Measurements from ENCODE around the gene HSBP1L1.

HSBP1L1 gene

DNA sequence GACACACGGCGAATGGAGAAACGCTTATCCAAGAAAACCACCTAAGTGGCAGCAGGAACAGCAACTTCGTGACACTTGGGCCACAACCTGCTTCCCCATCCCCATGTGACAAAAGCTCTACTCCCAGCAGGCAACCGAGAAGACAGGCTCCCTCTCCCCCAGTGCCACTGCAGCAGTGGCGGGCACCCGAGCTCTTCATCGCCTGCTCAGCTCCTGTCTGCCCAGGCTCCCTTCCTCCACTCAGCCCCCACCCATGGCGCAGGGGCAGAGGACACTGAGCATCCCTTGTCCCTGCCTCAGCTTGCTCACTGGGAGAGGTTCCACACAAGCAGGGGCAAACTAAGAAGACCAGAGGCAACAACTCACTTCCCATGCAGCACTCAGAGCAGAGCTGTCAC is 35.9 kb upstream of the HSBP1L1 start:
- DNase-seq (ENCODE audit: low spot score), result no peak

DNA sequence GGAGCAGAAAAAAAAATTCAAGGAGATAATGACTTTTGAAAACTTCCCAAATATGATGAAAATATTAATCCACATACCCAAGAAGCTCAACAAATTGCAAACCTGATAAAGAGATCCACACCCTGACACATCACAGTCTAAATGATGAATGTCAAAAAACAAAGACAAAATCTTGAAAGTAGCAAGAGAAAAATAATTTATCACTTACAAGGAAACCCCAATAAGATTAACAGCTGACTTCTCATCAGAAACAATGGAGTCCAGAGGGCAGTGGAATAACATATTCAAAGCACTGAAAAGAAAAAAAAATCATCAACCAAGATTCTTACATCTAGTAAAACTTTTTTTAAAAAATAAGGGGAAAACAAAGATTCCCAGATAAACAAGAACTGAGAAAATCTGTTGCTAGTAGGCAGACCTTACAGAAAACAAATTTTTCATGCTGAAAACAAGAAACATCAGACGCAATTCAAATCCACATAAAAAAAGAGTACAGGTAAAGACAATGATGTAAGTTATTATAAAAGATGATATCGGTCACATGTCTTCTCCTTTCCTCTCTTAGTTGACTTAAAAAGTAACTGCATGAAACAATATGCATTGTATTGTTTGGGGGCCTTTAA is 34.3 kb upstream of the HSBP1L1 start:
- DNase-seq (ENCODE audit: low spot score), result no peak

DNA sequence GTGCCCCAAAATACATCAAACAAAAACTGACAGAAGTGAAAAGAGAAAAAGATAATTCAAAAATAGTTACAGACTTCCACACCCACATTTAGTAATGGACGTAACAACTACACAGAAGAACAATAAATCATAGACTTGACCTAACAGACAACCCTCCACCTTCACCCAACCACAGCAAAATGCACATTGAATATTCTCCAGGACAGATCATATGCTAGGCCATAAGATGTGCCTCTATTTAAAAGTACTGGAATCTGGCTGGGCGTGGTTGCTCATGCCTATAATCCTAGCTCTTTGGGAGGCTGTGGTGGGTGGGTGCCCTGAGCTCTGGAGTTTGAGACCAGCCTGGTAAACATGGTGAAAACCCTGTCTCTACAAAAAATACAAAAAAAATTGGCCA is 33.0 kb upstream of the HSBP1L1 start:
- no peak for DNase-seq (ENCODE audit: low spot score)

DNA sequence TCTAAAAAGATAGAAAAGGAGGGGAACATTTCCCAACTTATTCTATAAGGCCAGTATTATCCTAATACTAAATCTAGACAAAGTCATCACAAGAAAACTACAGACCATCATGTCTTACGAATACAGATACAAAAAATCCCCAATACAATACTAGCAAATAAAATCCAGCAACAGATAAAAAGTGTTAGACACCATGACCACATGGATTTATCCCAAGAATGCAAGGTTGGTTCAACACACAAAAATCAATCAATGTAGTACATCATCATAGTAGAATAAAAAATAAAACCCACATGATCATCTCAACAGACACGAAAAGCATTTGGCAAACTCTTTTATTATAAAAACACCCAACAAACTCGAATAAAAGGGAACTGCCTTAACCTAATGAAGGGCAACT is 31.5 kb upstream of the HSBP1L1 start:
- no peak for DNase-seq (ENCODE audit: low spot score)

DNA sequence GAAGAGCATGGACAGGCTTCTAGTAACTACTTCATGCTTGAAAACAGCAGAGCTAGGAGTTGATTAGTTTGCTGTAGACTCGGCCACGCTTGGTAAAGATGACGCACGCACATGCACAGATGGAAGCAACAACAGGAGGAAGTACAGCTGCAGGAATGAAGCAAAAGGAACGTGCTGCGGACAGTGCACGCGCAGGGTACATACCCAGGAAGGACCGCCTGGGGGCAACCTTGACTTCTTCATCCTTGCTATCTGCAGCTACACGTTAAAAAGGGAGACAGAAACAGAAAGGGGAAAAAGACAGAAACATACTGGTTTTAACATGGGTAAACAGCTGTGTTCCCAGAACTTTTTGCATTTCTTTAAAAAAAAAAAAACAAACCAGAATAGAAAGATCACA is 30.7 kb upstream of the HSBP1L1 start:
- DNase-seq (ENCODE audit: low spot score), result no peak

DNA sequence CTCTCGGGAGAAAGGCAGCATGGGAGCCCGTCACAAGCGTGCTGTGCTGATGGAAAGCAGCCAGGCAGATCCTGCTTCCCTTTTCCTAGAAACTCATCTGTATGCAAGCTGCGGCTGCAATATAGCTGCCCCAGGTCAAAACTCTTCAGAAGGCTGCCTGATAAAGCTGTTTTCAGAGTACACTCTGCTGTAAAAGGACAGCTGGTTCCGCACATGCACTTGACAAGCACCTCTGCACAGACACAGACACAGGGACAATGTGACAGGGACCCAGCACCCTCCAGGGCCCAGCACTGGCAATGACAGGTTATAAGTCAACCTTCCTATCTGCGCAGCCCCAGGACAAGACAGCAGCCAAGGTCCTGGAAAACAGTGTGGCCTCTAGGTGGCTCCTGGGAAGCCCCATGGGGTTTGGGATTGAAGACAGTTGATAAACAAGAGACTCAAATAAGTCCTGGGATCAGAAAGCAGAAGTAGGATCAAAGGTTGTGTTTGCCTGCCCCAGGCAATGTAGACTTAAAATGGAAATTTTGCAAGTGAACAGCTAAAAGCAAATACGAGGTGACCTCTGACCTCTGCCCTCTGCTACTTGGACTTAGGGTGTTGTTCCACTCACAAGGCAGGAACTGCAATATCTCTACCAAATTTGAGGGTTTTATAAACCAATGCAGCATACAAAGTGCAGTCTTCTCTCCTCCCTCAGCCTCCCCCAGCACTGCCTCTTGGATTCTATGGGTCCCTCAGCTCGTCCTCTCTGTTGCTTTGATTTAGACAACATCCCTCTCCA is 29.9 kb upstream of the HSBP1L1 start:
- no peak for DNase-seq (ENCODE audit: low spot score)

DNA sequence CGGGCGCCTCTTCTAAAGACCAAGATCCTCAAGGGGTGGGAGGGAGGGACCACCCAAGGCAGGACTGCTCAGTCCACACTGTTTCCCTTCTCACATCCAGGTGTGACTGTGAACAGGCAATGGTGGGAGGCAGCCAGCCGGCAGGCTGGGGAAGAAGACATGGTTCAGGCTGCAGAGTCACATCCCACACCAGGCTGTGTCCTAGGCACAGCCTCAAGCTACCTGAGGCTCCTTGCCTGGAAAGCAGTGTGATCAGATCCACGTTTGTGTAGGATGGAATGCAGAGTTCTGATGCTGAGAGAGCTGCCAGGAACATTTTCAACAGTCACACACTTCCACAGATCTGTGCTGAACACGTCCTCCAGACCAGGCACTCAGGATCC is 29.4 kb upstream of the HSBP1L1 start:
- no peak for DNase-seq (ENCODE audit: low spot score)

DNA sequence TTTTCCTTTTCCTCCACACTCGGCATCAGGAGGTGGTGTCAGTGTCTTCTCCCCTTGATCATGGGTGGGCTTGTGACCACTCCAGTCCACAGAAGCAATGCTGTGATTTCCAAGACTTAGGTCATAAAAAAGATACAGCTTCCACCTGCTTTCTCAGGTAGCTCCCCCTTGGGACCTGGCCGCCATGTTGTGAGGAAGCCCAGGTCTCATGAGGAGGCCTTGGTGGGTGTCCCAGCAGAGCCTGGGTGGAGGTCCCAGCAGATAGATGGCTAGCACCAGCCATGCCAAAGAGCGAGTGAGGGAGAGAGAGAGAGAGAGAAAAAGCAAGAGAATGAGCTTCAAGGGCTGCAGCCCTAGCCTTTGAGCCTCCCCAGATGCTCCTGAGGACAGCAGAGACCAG is 28.9 kb upstream of the HSBP1L1 start:
- DNase-seq (ENCODE audit: low spot score), result no peak

DNA sequence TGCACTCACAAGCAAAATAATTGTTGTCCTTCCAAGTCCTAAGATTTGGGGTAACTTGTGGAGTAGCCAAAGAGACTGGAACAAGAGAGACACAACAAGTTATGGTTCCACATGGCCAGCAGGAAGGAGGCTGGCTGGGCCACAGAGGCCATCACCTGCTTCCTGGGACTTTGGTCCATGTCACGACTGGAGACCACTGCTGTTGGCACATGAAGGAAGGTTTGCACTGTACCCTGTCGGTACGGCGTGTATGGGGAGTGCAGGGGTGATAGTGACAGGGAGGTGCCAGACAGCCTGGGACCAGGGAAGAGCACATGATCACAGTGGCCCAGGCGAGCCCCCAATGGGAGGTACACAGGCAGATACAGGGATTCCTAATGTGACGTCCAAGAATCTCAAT is 28.5 kb upstream of the HSBP1L1 start:
- no peak for DNase-seq (ENCODE audit: low spot score)

DNA sequence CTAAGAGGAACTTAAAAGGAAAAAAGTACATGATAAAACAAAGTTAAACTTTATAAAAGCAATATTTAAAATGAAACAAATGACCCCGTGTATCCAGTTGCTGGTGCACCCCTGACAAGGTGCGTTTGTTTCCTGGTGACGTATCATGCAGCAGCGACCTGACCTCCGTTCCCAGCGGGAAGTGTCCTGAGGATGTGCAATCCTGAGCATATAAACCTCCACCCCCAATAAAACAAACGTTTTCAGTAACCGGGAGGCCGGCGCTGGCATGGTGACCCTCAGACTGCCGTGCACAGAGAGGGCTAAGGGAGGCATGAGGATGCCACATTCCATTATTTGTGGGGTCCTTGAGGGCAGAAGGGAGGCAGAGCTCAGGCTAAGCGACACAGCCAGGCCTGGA is 27.8 kb upstream of the HSBP1L1 start:
- no peak for DNase-seq (ENCODE audit: low spot score)

DNA sequence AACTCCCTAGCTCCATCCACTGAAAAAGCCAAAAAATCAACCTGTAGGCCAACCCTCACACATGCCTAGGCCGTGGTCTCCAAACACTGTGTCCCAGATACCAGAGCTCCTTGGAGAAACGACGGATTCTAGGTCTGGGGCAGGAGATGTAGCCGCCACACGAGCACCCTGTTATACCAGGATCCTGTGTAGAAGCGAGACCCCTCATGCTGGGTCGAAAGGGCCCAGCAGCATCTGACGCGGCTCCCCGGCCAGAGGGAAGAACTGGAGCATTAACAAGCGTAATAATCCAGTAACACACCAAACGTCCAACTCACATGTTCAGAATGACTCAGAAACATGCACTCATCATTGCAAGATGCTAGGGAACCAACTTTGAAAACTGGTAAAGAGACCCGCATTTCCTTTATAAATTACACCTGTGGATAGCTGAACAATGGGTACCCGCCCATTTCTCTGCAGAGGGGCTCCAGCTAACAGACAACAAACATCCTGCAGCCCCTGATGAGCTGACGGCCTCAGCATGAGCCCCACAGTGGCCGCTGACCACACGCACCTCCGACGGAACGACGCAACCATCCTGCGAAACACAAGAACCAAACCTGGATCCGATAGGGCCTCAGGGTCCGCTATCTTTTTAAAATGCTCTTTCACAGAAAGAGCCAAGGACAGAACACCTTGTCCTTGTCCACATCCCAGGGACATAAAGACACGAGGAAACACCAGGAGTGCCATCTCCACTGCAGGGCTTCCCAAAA is 27.2 kb upstream of the HSBP1L1 start:
- DNase-seq (ENCODE audit: low spot score), result no peak

DNA sequence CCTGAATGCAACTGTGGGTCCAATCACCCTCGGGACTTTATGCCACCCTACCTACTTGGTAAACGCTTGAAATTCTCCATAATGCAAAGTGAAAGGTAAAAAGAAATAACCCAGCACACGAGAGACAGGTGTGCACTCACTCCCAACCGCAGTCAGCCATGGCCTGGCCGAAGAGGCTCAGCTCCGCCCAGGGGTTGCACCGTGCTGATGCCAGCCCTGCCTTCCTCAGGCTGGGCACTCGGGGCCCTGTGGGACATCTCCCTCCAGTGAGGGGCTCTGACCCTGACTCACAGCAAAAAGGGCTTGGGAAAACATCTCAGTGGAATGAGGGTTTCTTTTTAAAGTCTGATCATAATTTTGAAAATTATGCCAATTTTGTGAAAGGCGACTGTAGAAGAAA is 26.2 kb upstream of the HSBP1L1 start:
- DNase-seq (ENCODE audit: low spot score), result no peak

DNA sequence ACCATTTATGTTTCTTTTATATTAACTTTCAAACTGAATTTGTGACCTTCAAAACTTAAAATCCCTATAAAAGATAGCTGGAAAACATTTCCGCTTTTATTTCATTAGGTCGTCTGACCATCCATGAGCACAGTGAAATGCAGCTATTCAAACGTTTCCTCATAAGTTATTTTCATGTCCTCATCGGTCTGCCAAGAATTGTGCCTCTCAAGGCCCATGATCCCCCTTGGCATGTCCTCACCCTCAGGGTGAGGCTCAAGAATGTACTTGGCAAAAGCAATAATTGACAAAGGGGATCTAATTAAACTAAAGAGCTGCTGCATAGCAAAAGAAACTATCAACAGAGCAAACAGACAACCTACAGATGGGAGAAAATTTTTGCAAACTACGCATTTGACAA is 25.3 kb upstream of the HSBP1L1 start:
- DNase-seq (ENCODE audit: low spot score), result no peak

DNA sequence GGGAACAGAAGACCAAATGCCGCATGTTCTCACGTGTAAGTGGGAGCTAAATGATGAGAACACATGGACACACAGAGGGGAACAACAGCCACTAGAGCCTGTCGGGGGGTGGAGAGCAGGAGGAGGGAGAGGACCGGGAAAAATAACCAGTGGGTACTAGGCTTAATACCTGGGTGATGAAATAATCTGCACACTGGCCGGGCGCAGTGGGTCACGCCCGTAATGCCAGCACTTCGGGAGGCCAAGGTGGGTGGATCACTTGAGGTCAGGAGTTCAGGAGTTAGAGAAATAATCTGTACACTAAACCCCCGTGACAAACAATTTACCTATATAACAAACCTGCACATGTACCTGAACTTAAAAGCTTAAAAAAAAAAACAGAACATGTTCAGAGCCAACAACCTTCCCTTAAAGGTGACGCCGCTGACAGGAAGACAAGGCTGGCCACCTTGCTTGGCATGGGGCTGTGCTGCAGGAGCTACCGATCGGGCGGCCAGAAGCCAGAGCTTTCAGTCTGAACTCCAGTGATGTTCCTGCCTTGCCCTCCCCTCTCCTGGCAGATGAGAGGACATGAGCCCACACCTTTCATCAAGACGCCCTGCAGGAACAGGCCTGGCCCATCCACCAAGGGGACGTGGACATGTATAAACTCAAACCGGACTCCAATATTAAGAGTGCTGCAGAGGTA is 24.2 kb upstream of the HSBP1L1 start:
- no peak for DNase-seq (ENCODE audit: low spot score)

DNA sequence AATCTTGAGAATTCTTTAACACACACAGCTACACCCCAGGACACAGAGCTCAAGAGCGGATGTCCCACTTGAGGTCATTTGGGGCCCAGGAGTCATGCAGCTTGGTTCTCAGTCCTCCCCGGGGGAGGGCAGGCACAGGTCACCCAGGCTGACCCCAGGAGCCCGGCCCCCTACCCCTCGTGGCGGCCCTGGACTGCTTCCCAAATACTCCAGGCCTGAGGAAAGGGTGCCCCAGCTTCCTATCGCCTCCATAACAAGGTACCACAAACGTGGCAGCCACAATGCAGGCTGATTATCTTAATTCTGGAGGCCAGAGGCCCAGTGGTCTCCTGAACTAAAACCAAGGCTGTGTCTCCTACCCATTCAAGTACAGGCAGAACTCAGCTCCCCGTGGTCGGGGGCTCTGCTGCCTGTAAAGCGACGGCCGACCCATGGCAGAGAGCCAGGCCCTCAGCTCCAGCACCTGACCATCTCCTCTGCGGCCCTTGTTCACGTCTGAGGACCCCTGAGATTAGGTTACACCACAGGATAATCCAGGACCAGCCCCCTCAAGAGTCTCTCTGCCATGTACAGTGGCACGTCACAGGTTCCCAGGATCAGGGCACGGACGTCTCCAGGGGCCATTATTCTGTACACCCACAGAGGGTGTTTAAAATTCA is 23.5 kb upstream of the HSBP1L1 start:
- DNase-seq (ENCODE audit: low spot score), result no peak

DNA sequence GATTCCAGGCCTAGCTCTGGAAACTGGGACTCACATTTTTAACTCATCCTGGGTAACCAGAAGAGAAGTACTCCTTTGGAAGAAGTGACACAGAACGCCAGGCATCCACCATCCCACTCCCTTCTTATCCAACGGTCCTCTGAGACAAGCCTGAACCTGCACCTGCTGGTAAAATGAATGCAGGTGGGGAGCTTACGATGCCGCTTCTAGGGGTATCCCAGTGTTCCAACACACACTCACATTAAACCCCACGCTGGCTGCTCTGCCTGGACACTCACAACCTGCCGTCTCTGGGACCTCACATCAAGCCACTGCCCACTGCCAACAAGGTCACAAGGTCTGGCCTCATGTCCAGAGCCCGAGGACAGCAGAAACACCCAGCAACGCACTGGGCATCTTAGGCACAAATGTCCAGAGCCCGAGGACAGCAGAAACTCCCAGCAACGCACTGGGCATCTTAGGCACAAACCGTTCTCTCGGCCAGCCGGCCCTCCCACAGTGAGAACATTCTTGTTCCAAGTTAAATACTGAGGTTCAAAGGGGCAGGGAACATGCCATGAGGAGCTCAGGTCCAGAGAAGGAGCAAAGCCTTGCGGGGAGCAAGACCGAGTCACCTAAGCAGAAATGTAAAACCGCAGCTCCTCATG is 22.8 kb upstream of the HSBP1L1 start:
- DNase-seq (ENCODE audit: low spot score), result no peak

DNA sequence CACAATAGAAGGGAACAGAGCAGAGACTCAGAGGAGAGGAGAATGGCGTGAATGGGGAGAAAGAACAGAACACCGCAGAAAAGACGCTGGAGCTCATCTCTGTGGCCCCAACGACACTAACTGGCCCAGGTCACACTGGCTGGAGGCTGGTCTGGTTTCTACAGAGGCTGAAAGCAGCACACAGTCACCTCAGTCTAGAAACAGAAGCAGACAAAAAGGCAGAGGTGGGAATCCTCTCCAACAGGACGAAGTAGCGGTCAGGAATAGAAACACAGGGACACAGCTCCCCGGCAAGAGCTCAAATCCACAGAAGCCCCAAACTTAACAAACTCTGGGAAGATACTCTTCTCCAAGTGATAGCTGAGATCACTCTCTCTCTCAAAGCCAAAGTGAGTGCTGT is 22.2 kb upstream of the HSBP1L1 start:
- DNase-seq (ENCODE audit: low spot score), result no peak

DNA sequence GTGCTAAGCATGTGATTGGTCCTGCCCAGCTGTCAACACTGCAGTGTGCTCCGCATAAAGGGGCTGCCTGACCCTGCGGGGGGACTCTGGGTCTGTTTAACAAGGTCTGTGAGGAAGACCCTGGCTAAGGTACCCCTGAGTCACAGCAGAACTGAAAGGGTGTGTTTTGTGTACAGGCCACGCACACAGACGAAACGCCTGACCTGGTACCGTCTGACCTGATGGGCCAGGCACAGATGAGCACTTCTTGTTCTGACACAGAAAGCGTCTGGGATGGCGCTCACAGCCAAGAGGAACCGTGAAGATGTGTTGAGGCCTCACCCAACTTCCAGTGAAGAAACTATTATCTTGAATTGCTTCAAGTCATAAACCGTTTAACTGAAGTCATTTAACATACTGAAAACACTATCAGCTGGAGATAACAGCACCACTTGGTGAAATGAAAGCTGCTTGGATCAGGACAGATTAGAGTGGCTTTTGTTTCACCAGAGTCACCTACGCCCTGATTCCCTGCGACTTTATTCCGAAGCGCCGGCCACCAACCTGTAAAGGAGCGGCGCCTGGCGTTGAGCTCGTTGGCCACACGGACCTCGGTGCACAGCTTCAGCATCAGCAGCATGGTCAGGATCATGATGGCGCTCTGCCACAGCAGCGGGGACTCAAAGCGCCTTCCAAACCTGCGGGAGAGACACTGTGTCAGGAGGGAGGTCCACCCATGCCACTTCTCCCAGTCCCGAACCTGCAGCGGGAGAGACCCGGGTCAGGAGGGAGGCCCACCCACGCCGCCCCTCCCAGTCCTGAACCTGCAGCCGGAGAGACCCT is 21.4 kb upstream of the HSBP1L1 start:
- no peak for DNase-seq (ENCODE audit: low spot score)

DNA sequence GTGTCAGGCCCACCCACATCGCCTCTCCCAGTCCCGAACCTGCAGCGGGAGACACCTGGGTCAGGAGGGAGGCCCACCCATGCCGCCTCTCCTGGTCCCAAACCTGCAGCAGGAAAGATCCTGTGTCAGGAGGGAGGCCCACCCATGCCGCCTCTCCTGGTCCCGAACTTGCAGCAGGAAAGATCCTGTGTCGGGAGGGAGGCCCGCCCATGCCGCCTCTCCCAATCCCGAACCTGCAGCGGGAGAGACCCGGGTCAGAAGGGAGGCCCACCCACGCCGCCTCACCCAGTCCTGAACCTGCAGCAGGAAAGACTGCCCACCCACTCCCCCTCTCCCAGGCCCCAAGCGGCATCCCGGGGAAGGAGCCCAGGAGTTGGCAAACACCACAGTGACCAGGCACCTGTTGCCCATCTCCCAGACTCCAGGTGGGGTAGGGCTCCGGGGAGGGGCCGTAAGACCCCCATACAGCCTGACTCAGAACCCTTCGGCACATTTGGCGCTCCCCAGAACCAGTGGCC is 20.8 kb upstream of the HSBP1L1 start:
- no peak for DNase-seq (ENCODE audit: low spot score)

DNA sequence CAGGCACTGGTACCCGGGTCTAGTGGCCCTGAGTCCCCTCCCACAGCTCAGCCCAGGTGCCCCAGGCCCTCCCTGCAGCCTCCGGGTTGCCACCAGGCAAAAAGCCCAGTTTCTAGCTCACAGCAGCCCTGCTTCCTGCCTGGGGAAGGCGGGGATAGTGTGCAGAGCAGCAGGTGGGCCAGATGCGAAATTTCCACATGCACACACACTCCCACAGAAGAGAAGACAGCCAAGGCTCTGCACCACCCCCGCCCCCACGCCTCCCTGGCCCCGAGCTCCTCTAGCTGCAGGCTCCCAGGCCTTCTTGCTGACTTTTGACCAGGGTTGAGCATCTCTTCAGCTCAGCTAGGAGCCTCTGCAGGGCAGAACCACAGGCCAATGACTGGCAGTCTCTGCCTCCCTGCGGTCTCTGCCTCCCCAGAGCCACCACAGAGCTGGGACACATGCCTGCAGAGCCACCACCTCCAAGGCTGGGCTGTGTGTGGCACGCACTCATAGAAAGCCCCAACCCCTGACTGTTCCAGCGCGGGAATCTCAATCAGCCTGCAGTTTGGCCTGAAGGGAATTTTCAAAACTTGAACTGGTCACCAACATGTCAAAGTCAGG is 20.2 kb upstream of the HSBP1L1 start:
- no peak for DNase-seq (ENCODE audit: low spot score)
